Uterus (tissue), 4 donors: Measurements from ENCODE around the gene SLC49A3. TPM values are rescaled to one million over a fixed set of nuclear protein-coding genes. Genes with fewer than 3 reads are reported as not detected.

ENCODE experiments used
- DNase-seq, 2 donors: peaks; one replicate each; pipeline ENCODE4 v3.0.0-alpha.2; 2019 to 2020
- H3K27ac ChIP-seq, 2 donors: fragments of 200-600 bp; sonication (generic); 1 replicate in 1 of 2; 2 replicates in 1 of 2; pipeline ENCODE4 v1.5.1; 2016 to 2018
- H3K27me3 ChIP-seq, 2 donors: fragments of 200-600 bp; sonication (generic); one replicate each; pipeline ENCODE4 v1.5.1; 2018 to 2019; ENCODE audit warnings: control low read depth in 1 of 2
- H3K36me3 ChIP-seq, 2 donors: fragments of 200-600 bp; sonication (generic); one replicate each; pipeline ENCODE4 v1.5.1; 2019; ENCODE audit warnings: control low read depth in 1 of 2
- H3K4me1 ChIP-seq, 2 donors: fragments of 200-600 bp; sonication (generic); one replicate each; pipeline ENCODE4 v1.5.1; 2018 to 2019; ENCODE audit warnings: control low read depth in 1 of 2
- H3K4me3 ChIP-seq, 2 donors: fragments of 200-600 bp; sonication (generic); 1 replicate in 1 of 2; 2 replicates in 1 of 2; pipeline ENCODE4 v1.5.1; 2018 to 2019; ENCODE audit warnings: mild to moderate bottlenecking in 1 of 2
- H3K9me3 ChIP-seq, 2 donors: fragments of 200-600 bp; sonication (generic); one replicate each; pipeline ENCODE4 v1.5.1; 2019; ENCODE audit warnings: control low read depth in 1 of 2
- POLR2A ChIP-seq, 2 donors: fragments of 450-650 bp; IDR thresholded peaks; one replicate each; pipeline ENCODE4 v1.6.1; 2016; ENCODE audit warnings: antibody characterized with exemption in 2 of 2, mild to moderate bottlenecking in 1 of 2, moderate library complexity in 1 of 2
- intact Hi-C: fragments of 100-400 bp; cut with DNase I; formaldehyde crosslinking; loops from one replicate; pipeline ENCODE4 v1.15.1; 2023; ENCODE audit warnings: low total_unique reads
- total RNA-seq, 4 donors: library from RNA; depleted of rRNA in 3 of 4; stranded (reverse); fragments of >200 nt in 3 of 4; gene quantifications; one replicate each; pipeline versions ENCODE4 v1.1.0 to v1.2.4, GENCODE V29; 2014 to 2023
- TF ChIP-seq, protein P1 (sequence below), 4 experiments: fragments of 200-600 bp in 2 of 4; fragments of 450-650 bp in 2 of 4; sonication (generic) in 2 of 4; IDR thresholded peaks; one replicate each; pipeline ENCODE4 v1.5.1; 2016 to 2019; ENCODE audit warnings: antibody characterized with exemption in 4 of 4, mild to moderate bottlenecking in 2 of 4, moderate library complexity in 1 of 4
- donor health status: DM: yes; HTN: yes; CAD: no.

SLC49A3 gene
- total RNA-seq, 4 donors from 2014 or later = 1.2 to 12.6 (median 2.8) TPM

DNA sequence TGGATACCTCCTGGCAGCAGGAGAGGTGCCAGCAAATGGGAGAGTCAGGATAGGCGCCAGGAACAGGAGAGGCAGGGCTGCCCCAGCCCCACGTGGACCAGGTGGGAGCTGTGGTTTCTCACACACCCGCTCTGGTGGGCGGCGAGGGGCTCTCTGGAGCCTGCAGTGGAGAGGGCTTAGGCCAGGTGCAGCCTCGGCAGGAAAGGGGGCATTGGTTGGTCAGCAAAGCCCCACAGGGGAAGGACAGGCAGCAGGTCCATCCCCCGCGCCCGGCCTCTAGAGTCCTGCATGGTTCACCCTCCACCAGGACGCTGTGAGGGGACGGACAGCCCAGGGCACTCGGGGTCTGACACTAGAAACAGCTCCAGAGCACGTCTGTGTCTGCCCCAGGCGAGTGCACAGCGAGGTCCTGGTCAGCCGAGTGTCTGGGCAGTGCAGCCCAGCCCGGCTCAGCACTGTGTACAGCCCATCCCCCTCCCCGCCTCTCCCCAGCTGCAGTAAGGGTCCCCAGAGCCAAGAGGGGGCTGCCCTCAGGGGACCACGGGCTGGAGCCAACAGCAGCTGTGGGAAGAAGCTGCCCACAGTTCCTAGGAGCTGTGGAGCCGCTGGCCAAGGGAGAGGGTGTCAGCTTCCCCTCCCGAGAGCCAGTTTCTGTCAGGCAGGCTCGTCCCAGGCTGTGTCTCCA, 23.1 kb downstream of the SLC49A3 start:
- Histone ChIP-seq H3K36me3 (no peaks in the 10 kb centered on the region), H3K27ac (no peak overlapping the region), H3K4me1 (no peaks in the 10 kb centered on the region), H3K9me3 (no peaks in the 10 kb centered on the region), H3K27me3 (no peaks in the 10 kb centered on the region), H3K4me3 (no peak overlapping the region)
- no peak for TF ChIP-seq POLR2A (IDR thresholded peaks at IDR 0.05)
- TF ChIP-seq, protein P1, sequence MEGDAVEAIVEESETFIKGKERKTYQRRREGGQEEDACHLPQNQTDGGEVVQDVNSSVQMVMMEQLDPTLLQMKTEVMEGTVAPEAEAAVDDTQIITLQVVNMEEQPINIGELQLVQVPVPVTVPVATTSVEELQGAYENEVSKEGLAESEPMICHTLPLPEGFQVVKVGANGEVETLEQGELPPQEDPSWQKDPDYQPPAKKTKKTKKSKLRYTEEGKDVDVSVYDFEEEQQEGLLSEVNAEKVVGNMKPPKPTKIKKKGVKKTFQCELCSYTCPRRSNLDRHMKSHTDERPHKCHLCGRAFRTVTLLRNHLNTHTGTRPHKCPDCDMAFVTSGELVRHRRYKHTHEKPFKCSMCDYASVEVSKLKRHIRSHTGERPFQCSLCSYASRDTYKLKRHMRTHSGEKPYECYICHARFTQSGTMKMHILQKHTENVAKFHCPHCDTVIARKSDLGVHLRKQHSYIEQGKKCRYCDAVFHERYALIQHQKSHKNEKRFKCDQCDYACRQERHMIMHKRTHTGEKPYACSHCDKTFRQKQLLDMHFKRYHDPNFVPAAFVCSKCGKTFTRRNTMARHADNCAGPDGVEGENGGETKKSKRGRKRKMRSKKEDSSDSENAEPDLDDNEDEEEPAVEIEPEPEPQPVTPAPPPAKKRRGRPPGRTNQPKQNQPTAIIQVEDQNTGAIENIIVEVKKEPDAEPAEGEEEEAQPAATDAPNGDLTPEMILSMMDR (IDR thresholded peaks at IDR 0.05) = no peak
- no peak for DNase-seq
- intact Hi-C loops = no loop called here

DNA sequence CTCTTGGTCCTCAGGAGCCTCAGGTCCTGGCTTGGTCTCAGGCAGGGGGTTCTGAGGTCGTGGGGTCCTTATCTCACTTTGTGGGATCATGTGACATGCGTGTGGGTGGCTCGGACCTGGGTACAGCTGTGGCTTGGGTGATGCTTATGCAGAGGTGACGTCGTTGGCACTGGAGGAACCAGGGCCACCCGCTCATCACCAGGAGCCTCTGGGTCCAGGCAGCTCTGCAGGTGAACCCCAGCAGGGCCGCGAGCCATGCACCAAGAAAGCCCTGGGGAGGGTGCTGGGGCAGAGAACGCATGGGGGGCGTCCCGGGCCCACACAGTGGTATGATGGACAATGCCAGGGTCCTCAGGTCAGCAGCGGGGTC, 23.6 kb downstream of the SLC49A3 start:
- Histone ChIP-seq H3K4me1 (no peaks in the 10 kb centered on the region), H3K27me3 (no peaks in the 10 kb centered on the region), H3K4me3 (no peak overlapping the region), H3K9me3 (no peaks in the 10 kb centered on the region), H3K36me3 (no peaks in the 10 kb centered on the region), H3K27ac (no peak overlapping the region)
- DNase-seq = no peak
- intact Hi-C loops = no loop called here
- TF ChIP-seq, protein P1 (IDR thresholded peaks at IDR 0.05) = no peak
- no peak for TF ChIP-seq POLR2A (IDR thresholded peaks at IDR 0.05)

DNA sequence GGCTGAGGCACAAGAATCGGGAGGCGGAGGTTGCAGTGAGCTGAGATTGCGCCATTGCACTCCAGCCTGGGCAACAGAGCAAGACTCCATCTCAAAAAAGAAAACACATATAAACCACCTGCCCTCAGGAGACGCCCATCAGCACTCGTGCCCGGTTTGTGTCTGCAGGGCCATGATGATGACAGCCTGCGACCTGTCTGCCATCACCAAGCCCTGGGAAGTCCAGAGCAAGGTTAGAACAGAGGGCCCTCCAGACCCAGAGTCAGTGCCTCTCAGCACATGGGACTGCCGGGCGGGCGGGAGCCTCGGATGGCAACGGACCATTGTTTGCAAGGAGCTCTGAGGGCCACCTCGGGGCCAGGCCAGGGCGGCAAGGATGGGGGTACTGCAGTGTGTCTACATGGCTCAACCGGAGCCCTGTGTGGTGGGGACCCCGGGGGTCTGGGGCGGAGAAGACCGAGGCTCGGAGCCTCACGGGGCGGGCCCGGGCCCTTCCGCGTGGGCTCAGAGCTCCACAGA, 24.2 kb downstream of the SLC49A3 start:
- no peak for DNase-seq
- H3K4me3 ChIP-seq = no peak overlapping the region
- TF ChIP-seq POLR2A (IDR thresholded peaks at IDR 0.05) = no peak
- H3K27ac ChIP-seq = no peak overlapping the region
- intact Hi-C loops = no loop called here
- no peaks in the 10 kb centered on the region for H3K9me3 ChIP-seq
- no peaks in the 10 kb centered on the region for H3K4me1 ChIP-seq
- H3K27me3 ChIP-seq = no peaks in the 10 kb centered on the region
- no peaks in the 10 kb centered on the region for H3K36me3 ChIP-seq

DNA sequence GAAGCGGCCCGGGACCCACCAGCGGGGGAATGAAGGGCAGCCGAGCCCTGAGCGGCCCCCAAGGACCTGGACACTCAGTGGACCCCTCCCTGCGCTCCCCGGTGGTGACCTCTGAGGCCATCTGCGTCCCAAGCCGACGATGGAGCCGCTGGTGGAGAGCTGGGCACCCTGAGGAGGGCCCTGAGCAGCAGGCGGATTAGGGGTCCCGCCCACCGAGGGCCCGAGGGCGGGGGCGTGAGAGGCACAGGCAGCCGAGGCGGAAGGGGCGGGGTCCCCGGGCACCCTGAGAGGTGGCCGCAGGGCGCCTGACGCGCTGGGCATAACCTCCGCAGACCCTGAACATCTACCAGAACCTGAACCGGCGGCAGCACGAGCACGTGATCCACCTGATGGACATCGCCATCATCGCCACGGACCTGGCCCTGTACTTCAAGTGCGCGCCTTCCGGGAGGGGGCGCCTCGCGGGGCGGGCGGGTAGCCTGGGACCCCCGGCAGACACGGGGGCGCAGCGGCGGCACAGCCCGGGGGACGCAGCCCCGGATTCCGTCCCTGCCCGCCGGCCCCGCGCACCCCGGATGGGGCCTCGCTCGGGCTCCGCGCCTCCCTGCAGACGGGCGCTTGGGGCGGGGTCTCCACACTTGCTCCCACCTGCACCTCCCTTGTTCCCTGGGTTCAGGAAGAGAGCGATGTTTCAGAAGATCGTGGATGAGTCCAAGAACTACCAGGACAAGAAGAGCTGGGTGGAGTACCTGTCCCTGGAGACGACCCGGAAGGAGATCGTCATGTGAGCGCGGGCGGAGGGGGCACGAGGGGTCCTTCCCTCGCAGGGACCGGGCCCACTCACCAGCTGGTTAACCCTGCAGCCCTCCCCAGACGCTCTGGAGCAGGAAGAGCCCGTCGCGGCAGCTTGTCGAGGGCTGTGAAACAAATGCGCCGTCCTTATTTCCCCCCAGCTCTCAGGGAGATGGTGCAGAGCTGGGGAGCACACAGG, 25.2 kb downstream of the SLC49A3 start:
- intact Hi-C loops = no loop called here
- Histone ChIP-seq H3K4me3 (peak overlapping the region; percentile 24 to 60), H3K9me3 (no peaks in the 10 kb centered on the region), H3K27ac (no peak overlapping the region), H3K4me1 (no peaks in the 10 kb centered on the region), H3K27me3 (no peaks in the 10 kb centered on the region), H3K36me3 (no peaks in the 10 kb centered on the region)
- TF ChIP-seq, protein P1 (IDR thresholded peaks at IDR 0.05) = no peak
- TF ChIP-seq POLR2A (IDR thresholded peaks at IDR 0.05) = no peak
- no peak for DNase-seq

DNA sequence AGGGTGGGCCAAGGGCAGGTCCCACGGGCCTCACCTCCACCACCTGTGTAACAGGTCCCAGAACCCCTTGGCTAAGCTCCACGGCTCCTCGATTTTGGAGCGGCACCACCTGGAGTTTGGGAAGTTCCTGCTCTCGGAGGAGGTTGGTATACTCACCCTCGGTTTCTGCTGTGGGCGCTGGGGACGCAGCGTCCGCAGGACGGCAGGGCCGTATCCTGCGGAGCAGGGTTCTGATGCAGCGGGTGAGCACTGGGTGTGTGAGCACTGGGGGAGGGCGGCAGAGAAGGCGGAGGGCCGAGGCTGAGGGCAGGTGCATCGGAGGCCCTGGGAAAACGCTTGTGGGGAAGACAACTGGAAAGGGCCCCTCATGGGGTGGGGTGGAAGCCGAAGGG, 25.9 kb downstream of the SLC49A3 start:
- no peaks in the 10 kb centered on the region for H3K9me3 ChIP-seq
- no peak overlapping the region for H3K27ac ChIP-seq
- intact Hi-C loops = no loop called here
- peak overlapping the region; percentile 24 to 60 for H3K4me3 ChIP-seq
- TF ChIP-seq, protein P1 (IDR thresholded peaks at IDR 0.05) = no peak
- no peak for TF ChIP-seq POLR2A (IDR thresholded peaks at IDR 0.05)
- H3K27me3 ChIP-seq = no peaks in the 10 kb centered on the region
- H3K36me3 ChIP-seq = no peaks in the 10 kb centered on the region
- H3K4me1 ChIP-seq = no peaks in the 10 kb centered on the region
- DNase-seq = no peak
